NCI-H2029 (cell line): Measurements from ENCODE around the gene CAT.
A peak's percentile ranks its signal among the peaks of the same experiment; 100 is the strongest.

Experiments
- DNase-seq: peaks from one replicate; lab custom pipeline; 2025; lab: John Stamatoyannopoulos, UW

CAT gene

GRCh38 chr11:34495724-34496377, 57.1 kb downstream of the CAT start:
- no peak for DNase-seq

GRCh38 chr11:34499719-34500500, 61.2 kb downstream of the CAT start:
- DNase-seq = no peak

GRCh38 chr11:34501500-34501899, 62.8 kb downstream of the CAT start:
- no peak for DNase-seq

GRCh38 chr11:34501949-34502348, 63.2 kb downstream of the CAT start:
- DNase-seq = peak; percentile 39

GRCh38 chr11:34502949-34503348, 64.2 kb downstream of the CAT start:
- no peak for DNase-seq

- no peak for DNase-seq
These were observed 67.1 kb downstream of the CAT start for GRCh38 chr11:34505874-34506273.

GRCh38 chr11:34507156-34507555, 68.4 kb downstream of the CAT start:
- no peak for DNase-seq

GRCh38 chr11:34507610-34508009, 68.9 kb downstream of the CAT start:
- DNase-seq = no peak

- DNase-seq = no peak
These were observed 69.8 kb downstream of the CAT start for GRCh38 chr11:34508524-34508923.

- DNase-seq = no peak
These were observed 70.7 kb downstream of the CAT start for GRCh38 chr11:34509336-34509876.

- DNase-seq = no peak
These were observed 71.5 kb downstream of the CAT start for GRCh38 chr11:34510218-34510617.

- no peak for DNase-seq
These were observed 71.9 kb downstream of the CAT start for GRCh38 chr11:34510673-34511072.

GRCh38 chr11:34512840-34513681, 74.3 kb downstream of the CAT start:
- peak; percentile 26 for DNase-seq

- DNase-seq = no peak
These were observed 75.1 kb downstream of the CAT start, which contains the start of gene ELF5 for GRCh38 chr11:34513682-34514449. Gene ELF5, minus strand, starts transcription at chr11:34513794. Its CDS starts 8,045 bp downstream, at chr11:34505749.

GRCh38 chr11:34514597-34514996, 75.9 kb downstream of the CAT start:
- DNase-seq = no peak

GRCh38 chr11:34516247-34517040, 77.7 kb downstream of the CAT start:
- no peak for DNase-seq

- no peak for DNase-seq
These were observed 81.0 kb downstream of the CAT start for GRCh38 chr11:34519595-34520235.

- no peak for DNase-seq
These were observed 82.5 kb downstream of the CAT start for GRCh38 chr11:34521265-34521664.
